Heart left ventricle (tissue), 13 donors: Measurements from ENCODE around the gene GBGT1.

Source experiments
- CTCF ChIP-seq, 12 donors: fragments of 200-600 bp; sonication (generic) in 4 of 12; IDR thresholded peaks; one replicate each; pipeline versions ENCODE4 v1.5.0 to v1.8.0; 2018 to 2022; ENCODE audit warnings: antibody characterized with exemption in 12 of 12, mild to moderate bottlenecking in 5 of 12
- POLR2A ChIP-seq, 2 donors: fragments of 450-650 bp; IDR thresholded peaks; one replicate each; pipeline ENCODE4 v1.6.1; 2017; ENCODE audit warnings: antibody characterized with exemption in 2 of 2, mild to moderate bottlenecking in 2 of 2, moderate library complexity in 2 of 2
- donor health status: ischemic (EF 13 %, LVEDD 7.1; RV severe dilation, severe dysfunction).
- donor health status: DM: no; HTN: yes; CAD: no.
- donor health status: DM: no; HTN: no; CAD: no.
- donor health status: ischemic (EF 25% LVEDD 6.9; RV normal size, moderate dysfunction).
- donor health status: ischemic (EF 25% LVEDD 5.7; RV mildly dilated, moderate dysfunction).
- donor health status: ischemic (EF 35%, LVEDD 5.7; RV mildly dilated, moderate dysfunction).
- donor health status: nonischemic (EF 11% LVEDD 7.7; RV severe dilation, severe dysfunction).
- donor health status: DM: yes; HTN: yes; CAD: no.
- donor health status: PGD.
- donor health status: ischemic (EF 29% LVEDD 5.4; RV normal size, mild dysfunction).
- donor health status: nonischemic (EF 23%, LVEDD 6.1; RV moderate dilation, normal function).

DNA sequence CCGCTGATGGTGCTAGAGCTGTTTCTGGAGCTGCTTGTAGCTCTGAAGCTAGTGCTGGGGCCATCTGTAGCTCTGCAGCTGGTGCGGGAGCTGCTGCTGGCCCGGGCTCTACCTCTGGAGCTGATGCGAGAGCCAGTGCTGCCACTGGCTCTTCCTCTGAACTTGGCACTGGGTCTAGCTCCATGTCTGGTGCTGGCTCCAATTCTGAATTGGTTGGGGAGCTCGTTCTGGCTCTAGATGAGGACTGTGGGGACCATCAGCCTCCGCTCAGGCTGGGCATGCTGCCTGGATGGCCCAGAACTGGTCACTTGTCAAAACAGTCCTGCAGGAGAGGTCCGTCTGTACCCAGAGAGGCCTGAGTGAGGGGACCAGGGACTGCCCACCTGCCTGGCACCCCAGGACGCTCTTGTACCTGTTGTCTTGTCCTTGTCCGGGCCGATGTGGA, 23.9 kb upstream of the GBGT1 start:
- TF ChIP-seq CTCF (IDR thresholded peaks at IDR 0.05) (no peak), POLR2A (IDR thresholded peaks at IDR 0.05) (no peak)
